H9 (cell line): ENCODE measurements around the gene HSH2D. TPM values are rescaled to one million over a fixed set of nuclear protein-coding genes. Genes with fewer than 3 reads are reported as not detected.

Source experiments
- DNase-seq: peaks from one replicate; pipeline ENCODE4 v3.0.0-alpha.2; 2017
- H2AFZ ChIP-seq: one replicate; pipeline ENCODE4 v1.6.1; 2013; ENCODE audit warnings: mild to moderate bottlenecking, low read length, control low read depth, moderate library complexity
- H2AK5ac ChIP-seq: 2 replicates; pipeline ENCODE4 v1.6.1; 2013; ENCODE audit warnings: low read length, control low read depth, mixed read lengths; ENCODE audit not compliant: insufficient read length
- H2BK120ac ChIP-seq: one replicate; pipeline ENCODE4 v1.6.1; 2013; ENCODE audit warnings: low read depth, mild to moderate bottlenecking, low read length, control low read depth, inconsistent platforms; ENCODE audit not compliant: poor library complexity, severe bottlenecking
- H2BK12ac ChIP-seq: 2 replicates; pipeline ENCODE4 v1.6.1; 2013; ENCODE audit warnings: low read length, control low read depth, mixed read lengths, low read depth; ENCODE audit not compliant: insufficient read length
- H2BK15ac ChIP-seq: 2 replicates; pipeline ENCODE4 v1.6.1; 2013; ENCODE audit warnings: low read depth, low read length, control low read depth
- H2BK20ac ChIP-seq: one replicate; pipeline ENCODE4 v1.6.1; 2013; ENCODE audit warnings: low read depth, mild to moderate bottlenecking, low read length, control low read depth, inconsistent platforms; ENCODE audit not compliant: poor library complexity, severe bottlenecking
- H2BK5ac ChIP-seq: 2 replicates; pipeline ENCODE4 v1.6.1; 2013; ENCODE audit warnings: low read length, control low read depth, mixed read lengths; ENCODE audit not compliant: insufficient read length
- H3K14ac ChIP-seq: 2 replicates; pipeline ENCODE4 v1.6.1; 2013; ENCODE audit warnings: low read length, control low read depth; ENCODE audit not compliant: insufficient read depth
- H3K18ac ChIP-seq: 2 replicates; pipeline ENCODE4 v1.6.1; 2013; ENCODE audit warnings: low read depth, mild to moderate bottlenecking, mixed read lengths, low read length, control low read depth; ENCODE audit not compliant: insufficient read length
- H3K23ac ChIP-seq: 2 replicates; pipeline ENCODE4 v1.6.1; 2013; ENCODE audit warnings: low read length, control low read depth, mixed read lengths, low read depth; ENCODE audit not compliant: insufficient read length
- H3K23me2 ChIP-seq: 2 replicates; pipeline ENCODE4 v1.6.1; 2013; ENCODE audit warnings: low read depth, mild to moderate bottlenecking, mixed read lengths, low read length, control low read depth; ENCODE audit not compliant: insufficient read length, poor library complexity, severe bottlenecking
- H3K27ac ChIP-seq: 2 replicates; pipeline ENCODE4 v1.5.1; 2013; ENCODE audit warnings: low read length, control low read depth, mixed read lengths, low read depth; ENCODE audit not compliant: insufficient read length
- H3K27me3 ChIP-seq: 2 replicates; pipeline ENCODE4 v1.6.1; 2013; ENCODE audit warnings: low read length, control low read depth, inconsistent platforms; ENCODE audit not compliant: insufficient read depth
- H3K4ac ChIP-seq: 2 replicates; pipeline ENCODE4 v1.6.1; 2013; ENCODE audit warnings: low read depth, mild to moderate bottlenecking, control low read depth, inconsistent platforms, low read length, moderate library complexity
- H3K4me1 ChIP-seq: 2 replicates; pipeline ENCODE4 v1.6.1; 2013; ENCODE audit warnings: low read length, control low read depth, inconsistent platforms; ENCODE audit not compliant: insufficient read depth
- H3K4me2 ChIP-seq: 2 replicates; pipeline ENCODE4 v1.6.1; 2013; ENCODE audit warnings: low read length, control low read depth, mixed read lengths; ENCODE audit not compliant: insufficient read length, insufficient read depth
- H3K56ac ChIP-seq: 2 replicates; pipeline ENCODE4 v1.6.1; 2013; ENCODE audit warnings: low read depth, mild to moderate bottlenecking, mixed read lengths, low read length, control low read depth; ENCODE audit not compliant: insufficient read length
- H3K79me1 ChIP-seq: 2 replicates; pipeline ENCODE4 v1.6.1; 2013; ENCODE audit warnings: low read depth, mild to moderate bottlenecking, moderate library complexity, low read length, control low read depth, inconsistent platforms; ENCODE audit not compliant: insufficient read depth, poor library complexity, severe bottlenecking
- H3K79me2 ChIP-seq: 2 replicates; pipeline ENCODE4 v1.6.1; 2013; ENCODE audit warnings: low read length, control low read depth, inconsistent platforms; ENCODE audit not compliant: insufficient read depth
- H3K9ac ChIP-seq: 2 replicates; pipeline ENCODE4 v1.6.1; 2013; ENCODE audit warnings: low read length, control low read depth, mixed read lengths; ENCODE audit not compliant: insufficient read length; ENCODE audit errors: extremely low read depth
- H3K9me3 ChIP-seq: one replicate; pipeline ENCODE4 v1.6.1; 2013; ENCODE audit warnings: low read depth, low read length, inconsistent platforms; ENCODE audit not compliant: control insufficient read depth
- H3T11ph ChIP-seq: one replicate; pipeline ENCODE4 v1.6.1; 2013; ENCODE audit warnings: mild to moderate bottlenecking, low read length, control low read depth, inconsistent platforms
- H4K20me1 ChIP-seq: one replicate; pipeline ENCODE4 v1.6.1; 2013; ENCODE audit not compliant: control insufficient read depth, insufficient read length, insufficient read depth
- H4K5ac ChIP-seq: 2 replicates; pipeline ENCODE4 v1.6.1; 2013; ENCODE audit warnings: low read depth, mild to moderate bottlenecking, mixed read lengths, low read length, control low read depth; ENCODE audit not compliant: insufficient read length
- H4K8ac ChIP-seq: replicated peaks from 2 replicates; pipeline ENCODE4 v1.6.1; 2013; ENCODE audit warnings: low read length, control low read depth, mixed read lengths, low read depth; ENCODE audit not compliant: insufficient read length
- H4K91ac ChIP-seq: 2 replicates; pipeline ENCODE4 v1.6.1; 2013; ENCODE audit warnings: low read depth, mild to moderate bottlenecking, moderate library complexity, mixed read lengths, low read length, control low read depth; ENCODE audit not compliant: insufficient read length
- H3K27ac Mint-ChIP-seq, 3 experiments: 2 replicates in 2 of 3; 3 replicates in 1 of 3; pipeline ENCODE4 v1.8.0; 2020 to 2021; ENCODE audit warnings: mixed read lengths in 3 of 3, mild to moderate bottlenecking in 1 of 3, moderate library complexity in 1 of 3
- H3K27me3 Mint-ChIP-seq: 2 replicates; pipeline ENCODE4 v1.8.0; 2021; ENCODE audit warnings: low read depth, mild to moderate bottlenecking, moderate library complexity, mixed read lengths
- H3K36me3 Mint-ChIP-seq, 3 experiments: 2 replicates in 2 of 3; 3 replicates in 1 of 3; pipeline ENCODE4 v1.8.0; 2020 to 2021; ENCODE audit warnings: low read depth in 3 of 3, mixed read lengths in 3 of 3; ENCODE audit not compliant: insufficient read depth in 1 of 3
- H3K4me1 Mint-ChIP-seq, 2 experiments: 2 replicates each; pipeline ENCODE4 v1.8.0; 2020; ENCODE audit warnings: mixed read lengths in 2 of 2
- H3K4me3 Mint-ChIP-seq, 2 experiments: 2 replicates in 1 of 2; 3 replicates in 1 of 2; pipeline ENCODE4 v1.8.0; 2020 to 2021; ENCODE audit warnings: mild to moderate bottlenecking in 2 of 2, mixed read lengths in 2 of 2, moderate library complexity in 1 of 2
- H3K9me3 Mint-ChIP-seq, 2 experiments: 2 replicates in 1 of 2; 3 replicates in 1 of 2; pipeline ENCODE4 v1.8.0; 2020; ENCODE audit warnings: mild to moderate bottlenecking in 2 of 2, mixed read lengths in 2 of 2, moderate library complexity in 1 of 2
- whole genome bisulfite sequencing: extraction: QIAGEN DNeasy Blood & Tissue Kit; methylation state at CpG from one replicate; pipeline ENCODE4 v1.1.7; 2013; ENCODE audit warnings: missing lambda C conversion rate, low lambda C conversion rate, mixed read lengths; ENCODE audit not compliant: insufficient read length; ENCODE audit errors: extremely low coverage; 5-methylcytosine and 5-hydroxymethylcytosine counted together
- total RNA-seq: library from RNA; stranded (reverse); gene quantifications from 2 replicates; pipeline ENCODE4 v1.2.1, GENCODE V29; 2021
- TF ChIP-seq, protein P1 (sequence below): fragments of 200-600 bp; sonication (generic); conservative IDR thresholded peaks from 3 replicates; pipeline ENCODE4 v1.8.0; 2021; ENCODE audit warnings: antibody characterized with exemption, mild to moderate bottlenecking

Gene HSH2D
- total RNA-seq, 1 experiment from 2014 or later, result 2.3 TPM

DNA sequence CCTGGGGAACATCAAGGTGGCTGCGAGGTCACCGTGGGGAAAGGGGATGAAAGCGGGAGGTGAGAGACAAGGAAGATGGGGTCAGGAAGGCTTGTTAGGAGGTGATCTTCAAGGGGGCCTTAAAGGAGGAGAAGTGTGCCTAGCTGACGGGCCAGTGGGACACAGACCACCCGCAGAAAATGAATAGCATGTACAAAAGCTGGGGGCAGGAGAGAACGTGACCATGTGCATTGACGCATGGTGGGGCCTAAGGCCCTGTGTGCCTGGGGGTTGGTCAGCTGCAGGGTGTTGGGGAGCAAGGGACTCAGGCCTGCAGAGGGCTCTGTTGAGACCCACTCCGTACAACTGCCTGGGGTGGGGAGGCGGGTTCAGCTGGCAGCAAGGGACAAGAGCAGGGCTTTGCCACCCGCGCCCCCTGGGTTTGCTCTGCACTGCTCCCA lies 25.9 kb upstream of the HSH2D start:
- H4K8ac ChIP-seq, result no peak overlapping the region
- Mint-ChIP-seq H3K27me3 (no peaks in the 10 kb centered on the region), H3K36me3 (peaks cover 24 to 64% (median 50%) of the 10 kb centered on the region in 3 experiments; a peak in 6 of 7 replicates), H3K4me1 (peaks cover 2 to 4% of the 10 kb centered on the region in 2 experiments), H3K4me3 (0 out of 5 replicates have a peak overlapping the region, but pooled peaks of 1 of the 2 experiments have one; percentile 53), H3K27ac (peak overlapping the region in 1 of 3 experiments; percentile 20; a peak in 1 of 7 replicates), H3K9me3 (no peaks in the 10 kb centered on the region)
- no peaks in the 10 kb centered on the region for H4K20me1 ChIP-seq
- WGBS, result no CpG with 5 or more reads among the region's 11 CpGs
- no peak overlapping the region for H2BK120ac ChIP-seq
- H2BK15ac ChIP-seq, result no peak overlapping the region
- no peak overlapping the region for H2BK12ac ChIP-seq
- H3K27me3 ChIP-seq, result no peaks in the 10 kb centered on the region
- H3K9ac ChIP-seq, result no peak overlapping the region
- TF ChIP-seq, protein P1, sequence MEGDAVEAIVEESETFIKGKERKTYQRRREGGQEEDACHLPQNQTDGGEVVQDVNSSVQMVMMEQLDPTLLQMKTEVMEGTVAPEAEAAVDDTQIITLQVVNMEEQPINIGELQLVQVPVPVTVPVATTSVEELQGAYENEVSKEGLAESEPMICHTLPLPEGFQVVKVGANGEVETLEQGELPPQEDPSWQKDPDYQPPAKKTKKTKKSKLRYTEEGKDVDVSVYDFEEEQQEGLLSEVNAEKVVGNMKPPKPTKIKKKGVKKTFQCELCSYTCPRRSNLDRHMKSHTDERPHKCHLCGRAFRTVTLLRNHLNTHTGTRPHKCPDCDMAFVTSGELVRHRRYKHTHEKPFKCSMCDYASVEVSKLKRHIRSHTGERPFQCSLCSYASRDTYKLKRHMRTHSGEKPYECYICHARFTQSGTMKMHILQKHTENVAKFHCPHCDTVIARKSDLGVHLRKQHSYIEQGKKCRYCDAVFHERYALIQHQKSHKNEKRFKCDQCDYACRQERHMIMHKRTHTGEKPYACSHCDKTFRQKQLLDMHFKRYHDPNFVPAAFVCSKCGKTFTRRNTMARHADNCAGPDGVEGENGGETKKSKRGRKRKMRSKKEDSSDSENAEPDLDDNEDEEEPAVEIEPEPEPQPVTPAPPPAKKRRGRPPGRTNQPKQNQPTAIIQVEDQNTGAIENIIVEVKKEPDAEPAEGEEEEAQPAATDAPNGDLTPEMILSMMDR, result peak; percentile 37; the same call in 1 of the 3 replicates
- no peak overlapping the region for H3K14ac ChIP-seq
- H4K5ac ChIP-seq, result no peak overlapping the region
- H2BK5ac ChIP-seq, result no peak overlapping the region
- no peak overlapping the region for H3K18ac ChIP-seq
- peaks cover 11% of the 10 kb centered on the region; the same call in 1 of the 2 replicates for H3K79me2 ChIP-seq
- no peak overlapping the region for H2BK20ac ChIP-seq
- peaks cover 7% of the 10 kb centered on the region for H3K79me1 ChIP-seq
- no peak overlapping the region for H3K23ac ChIP-seq
- H4K91ac ChIP-seq, result no peak overlapping the region
- H3K27ac ChIP-seq, result no peak overlapping the region
- no peak overlapping the region for H3T11ph ChIP-seq
- no peak overlapping the region for H2AK5ac ChIP-seq
- H3K56ac ChIP-seq, result no peak overlapping the region
- DNase-seq, result peak; percentile 51
- no peaks in the 10 kb centered on the region for H3K4me1 ChIP-seq
- no peak overlapping the region for H3K4me2 ChIP-seq
- no peak overlapping the region for H2AFZ ChIP-seq
- no peaks in the 10 kb centered on the region for H3K9me3 ChIP-seq
- no peak overlapping the region for H3K4ac ChIP-seq
- peaks cover under 1% of the 10 kb centered on the region for H3K23me2 ChIP-seq
